Thoracic aorta (tissue), 2 donors: ENCODE measurements around the gene CYP46A1. TPM values are rescaled to one million over a fixed set of nuclear protein-coding genes. Genes with fewer than 3 reads are reported as not detected.
A peak's percentile ranks its signal among the peaks of the same experiment; 100 is the strongest.

ENCODE experiments used
- ATAC-seq: fragments of 150-250 bp; one replicate; pipeline ENCODE4 v1.8.0; 2017; ENCODE audit warnings: low read depth; ENCODE audit not compliant: insufficient number of reproducible peaks, low FRiP score
- DNase-seq: peaks from one replicate; pipeline ENCODE4 v3.0.0-alpha.2; 2020; ENCODE audit warnings: low spot score
- H3K27ac ChIP-seq, 2 donors: fragments of 200-600 bp; sonication (generic); 1 replicate in 1 of 2; 2 replicates in 1 of 2; pipeline ENCODE4 v1.5.1; 2016; ENCODE audit warnings: mild to moderate bottlenecking in 2 of 2, moderate library complexity in 2 of 2
- H3K27me3 ChIP-seq: fragments of 200-600 bp; sonication (generic); replicated peaks from 2 replicates; pipeline ENCODE4 v1.6.0; 2016; ENCODE audit warnings: mild to moderate bottlenecking; ENCODE audit not compliant: insufficient read depth
- H3K36me3 ChIP-seq: fragments of 200-600 bp; sonication (generic); one replicate; pipeline ENCODE4 v1.5.1; 2016
- H3K4me1 ChIP-seq, 2 donors: fragments of 200-600 bp; sonication (generic); 1 replicate in 1 of 2; 2 replicates in 1 of 2; pipeline versions ENCODE4 v1.5.1 to v1.6.0; 2016; ENCODE audit warnings: low read depth in 2 of 2, mild to moderate bottlenecking in 1 of 2; ENCODE audit not compliant: control insufficient read depth in 1 of 2
- H3K4me3 ChIP-seq: fragments of 200-600 bp; sonication (generic); 2 replicates; pipeline ENCODE4 v1.5.1; 2016; ENCODE audit warnings: mild to moderate bottlenecking
- H3K9me3 ChIP-seq: fragments of 200-600 bp; sonication (generic); 2 replicates; pipeline ENCODE4 v1.5.1; 2016
- CTCF ChIP-seq: fragments of 200-600 bp; sonication (generic); IDR thresholded peaks from one replicate; pipeline ENCODE4 v1.5.1; 2019; ENCODE audit warnings: antibody characterized with exemption
- total RNA-seq, 2 donors: library from RNA; depleted of rRNA; stranded (reverse); fragments of >200 nt; gene quantifications; one replicate each; pipeline versions ENCODE4 v1.1.0 to v1.2.3, GENCODE V29; 2016

The CYP46A1 gene
- total RNA-seq, 2 donors from 2014 or later: 0.68 to 1.3 TPM

- no peak for TF ChIP-seq CTCF
- Histone ChIP-seq H3K9me3 (no peaks in the 10 kb centered on the region), H3K27ac (peak overlapping the region; percentile 11 to 38), H3K27me3 (no peaks in the 10 kb centered on the region), H3K4me1 (peaks cover 4 to 30% of the 10 kb centered on the region in 2 donors), H3K36me3 (no peaks in the 10 kb centered on the region), H3K4me3 (peak overlapping the region; percentile 81)
- ATAC-seq: no peak
- no peak for DNase-seq
These were observed 54.0 kb downstream of the CYP46A1 start for GRCh38 chr14:99737956-99738667.

- H3K9me3 ChIP-seq: no peaks in the 10 kb centered on the region
- no peaks in the 10 kb centered on the region for H3K36me3 ChIP-seq
- DNase-seq (no peak), ATAC-seq (no peak)
- H3K27ac ChIP-seq: no peak overlapping the region
- peaks cover 10 to 45% of the 10 kb centered on the region in 2 donors for H3K4me1 ChIP-seq
- no peaks in the 10 kb centered on the region for H3K27me3 ChIP-seq
- H3K4me3 ChIP-seq: no peak overlapping the region
- TF ChIP-seq CTCF: no peak
These were observed 56.3 kb downstream of the CYP46A1 start for GRCh38 chr14:99740411-99740810.

- Histone ChIP-seq H3K27ac (no peak overlapping the region), H3K27me3 (no peaks in the 10 kb centered on the region), H3K9me3 (no peaks in the 10 kb centered on the region), H3K36me3 (no peaks in the 10 kb centered on the region), H3K4me1 (peaks cover 19 to 55% of the 10 kb centered on the region in 2 donors), H3K4me3 (no peak overlapping the region)
- no peak for DNase-seq
- ATAC-seq: no peak
- no peak for TF ChIP-seq CTCF
These were observed 57.3 kb downstream of the CYP46A1 start for GRCh38 chr14:99741227-99741976.

- no peak overlapping the region for H3K27ac ChIP-seq
- peaks cover 25 to 55% of the 10 kb centered on the region in 2 donors for H3K4me1 ChIP-seq
- no peak for TF ChIP-seq CTCF
- ATAC-seq (no peak), DNase-seq (no peak)
- H3K9me3 ChIP-seq: no peaks in the 10 kb centered on the region
- H3K27me3 ChIP-seq: no peaks in the 10 kb centered on the region
- H3K4me3 ChIP-seq: no peak overlapping the region
- H3K36me3 ChIP-seq: no peaks in the 10 kb centered on the region
These were observed 58.0 kb downstream of the CYP46A1 start for GRCh38 chr14:99742074-99742473.
